GM12865 (cell line): ENCODE results near the gene BCKDHB.
"Not testable (repeated sequence)": the region's sequence is repeated elsewhere in the genome, so short reads cannot be mapped to it uniquely, and the experiment has no call there.

Source experiments
- DNase-seq: peaks from one replicate; pipeline ENCODE4 v3.0.0; 2010; ENCODE audit warnings: low read depth
- H3K4me3 ChIP-seq: 2 replicates; pipeline ENCODE4 v1.5.1; 2011; ENCODE audit warnings: mild to moderate bottlenecking, low read depth, low read length, control low read depth
- CTCF ChIP-seq: IDR thresholded peaks from 2 replicates; pipeline ENCODE4 v1.5.1; 2011; ENCODE audit warnings: low read length, control low read depth, low read depth, inconsistent platforms; ENCODE audit not compliant: insufficient read depth; ENCODE audit errors: missing control alignments

BCKDHB gene

DNA sequence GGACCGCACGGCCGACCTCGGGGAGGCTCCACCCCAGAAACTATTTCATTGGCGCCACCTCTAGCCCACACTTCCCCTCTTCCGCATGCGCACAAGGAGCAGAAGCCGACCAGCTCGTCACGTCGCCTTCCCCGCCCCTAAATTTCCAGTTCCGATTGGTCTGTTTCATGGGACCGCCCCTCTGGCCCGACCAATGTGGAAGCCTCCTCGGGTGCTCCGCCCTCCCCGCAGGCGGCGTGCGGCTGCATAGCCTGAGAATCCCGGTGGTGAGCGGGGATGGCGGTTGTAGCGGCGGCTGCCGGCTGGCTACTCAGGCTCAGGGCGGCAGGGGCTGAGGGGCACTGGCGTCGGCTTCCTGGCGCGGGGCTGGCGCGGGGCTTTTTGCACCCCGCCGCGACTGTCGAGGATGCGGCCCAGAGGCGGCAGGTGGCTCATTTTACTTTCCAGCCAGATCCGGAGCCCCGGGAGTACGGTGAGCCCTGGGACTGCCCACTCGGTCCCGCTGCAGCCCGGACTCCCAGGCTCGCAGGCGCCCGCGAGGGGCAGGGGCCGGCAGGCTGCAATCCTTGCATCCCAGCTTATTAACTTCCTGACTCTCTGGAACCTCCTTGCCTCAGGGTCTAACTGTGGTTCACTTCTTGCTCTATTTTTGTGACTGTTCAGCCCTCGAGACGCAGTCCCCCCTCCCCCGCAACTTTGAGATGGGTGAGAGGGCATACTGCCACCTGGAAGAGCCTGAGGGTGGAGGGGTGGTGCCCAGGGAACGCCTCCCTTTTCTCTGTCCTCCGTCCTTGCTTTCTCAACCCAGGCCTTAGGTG is at the start of gene BCKDHB:
Gene BCKDHB (plus strand): TSS at position 254 of the 818 bp plus-strand sequence. CDS start 23 bp downstream, at position 277.
- DNase-seq = peak; percentile 99
- TF ChIP-seq CTCF = no peak
- H3K4me3 ChIP-seq = peak within 1 kb of the TSS; percentile 82

GRCh38 chr6:80060774-80061173 is 45.7 kb upstream of the BCKDHB start:
- TF ChIP-seq CTCF = no peak
- H3K4me3 ChIP-seq = no peak overlapping the region
- DNase-seq = no peak

GRCh38 chr6:80068146-80068545 is 38.3 kb upstream of the BCKDHB start:
- DNase-seq, H3K4me3 ChIP-seq: not testable (repeated sequence)

- DNase-seq, H3K4me3 ChIP-seq: not testable (repeated sequence)
Measured at GRCh38 chr6:80070431-80070830, 36.0 kb upstream of the BCKDHB start.

DNA sequence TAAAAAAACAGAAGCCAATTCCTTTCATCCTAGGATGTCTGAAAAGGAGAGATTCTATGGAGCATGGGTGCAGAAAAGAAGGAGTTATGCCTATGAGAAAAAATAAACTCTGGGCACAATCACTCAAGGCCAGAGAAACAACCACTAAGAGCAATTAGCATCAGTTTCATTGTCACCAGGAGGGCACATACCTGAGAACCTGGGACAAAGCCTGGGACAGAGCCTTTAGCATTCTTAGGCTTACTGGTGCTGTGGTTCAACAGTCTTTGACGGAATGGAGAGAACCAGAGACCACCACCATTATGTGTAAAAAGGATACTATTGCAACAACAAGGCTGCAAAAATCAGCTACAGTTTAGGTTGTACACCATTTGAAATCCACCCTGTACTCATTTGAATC is 29.4 kb upstream of the BCKDHB start:
- DNase-seq = no peak
- no peak for TF ChIP-seq CTCF
- H3K4me3 ChIP-seq = no peak overlapping the region

GRCh38 chr6:80088637-80089036 is 17.8 kb upstream of the BCKDHB start:
- no peak for DNase-seq
- H3K4me3 ChIP-seq = no peak overlapping the region
- TF ChIP-seq CTCF = no peak

DNA sequence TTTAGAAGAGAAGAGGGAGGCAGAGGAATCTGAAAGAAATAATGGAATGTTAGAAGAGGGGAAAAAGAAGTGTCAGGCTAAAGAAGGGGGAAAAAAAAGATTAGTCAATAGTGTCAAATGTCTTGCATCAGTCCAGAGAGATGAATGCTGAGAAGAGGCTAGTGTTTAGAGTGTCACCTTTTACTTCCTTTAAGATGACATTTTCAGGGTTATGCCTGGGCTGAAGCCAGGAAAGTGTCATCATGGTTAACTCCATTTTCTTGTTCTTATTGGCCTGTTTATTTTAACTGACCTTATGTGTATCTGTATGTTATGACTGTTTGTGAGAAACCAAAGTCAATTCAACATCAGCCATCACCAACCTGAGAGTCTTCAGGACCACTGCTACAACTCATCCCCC is 15.0 kb upstream of the BCKDHB start:
- TF ChIP-seq CTCF = no peak
- no peak overlapping the region for H3K4me3 ChIP-seq
- no peak for DNase-seq

DNA sequence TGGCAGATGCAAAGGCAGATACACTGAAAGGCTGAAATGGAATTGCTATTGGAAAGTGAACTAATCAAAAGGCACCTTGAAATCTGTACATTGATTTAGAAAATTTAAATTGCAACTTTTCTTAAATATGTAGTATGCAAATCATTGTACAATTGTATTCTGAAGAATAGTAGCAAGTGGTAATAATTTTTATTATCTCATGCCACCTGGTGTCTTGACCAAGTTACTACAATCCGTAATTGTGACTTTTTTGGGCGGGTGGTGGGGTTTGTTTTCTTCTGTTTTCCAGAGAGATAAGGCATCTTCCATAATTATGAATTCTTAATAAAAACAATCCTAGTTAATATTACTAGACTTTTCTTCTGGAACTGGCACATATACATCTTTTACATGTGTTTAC is 12.5 kb upstream of the BCKDHB start:
- peak; percentile 26 for TF ChIP-seq CTCF
- DNase-seq = peak; percentile 13
- no peak overlapping the region for H3K4me3 ChIP-seq
